HepG2 (cell line): ENCODE results near the gene SYCE3. TPM values are rescaled to one million over a fixed set of nuclear protein-coding genes. Genes with fewer than 3 reads are reported as not detected.
A peak's percentile ranks its signal among the peaks of the same experiment; 100 is the strongest.

Experiments
- ARID2 ChIP-seq: sonication (generic); formaldehyde crosslinking; IDR thresholded peaks from 2 replicates; pipeline ENCODE4 v1.8.1; 2022; ENCODE audit warnings: mild to moderate bottlenecking, missing genetic modification reagents, borderline replicate concordance
- GTF3A ChIP-seq: sonication (generic); formaldehyde crosslinking; conservative IDR thresholded peaks from 2 replicates; pipeline ENCODE4 v1.4.0; 2020; ENCODE audit warnings: mild to moderate bottlenecking, missing genetic modification reagents
- HNRNPH1 ChIP-seq: fragments of 200-400 bp; formaldehyde crosslinking; optimal IDR thresholded peaks from 2 replicates; pipeline ENCODE3; 2017; ENCODE audit warnings: mild to moderate bottlenecking, low read depth, low read length
- KDM3A ChIP-seq: IDR thresholded peaks from 2 replicates; pipeline ENCODE4 v1.6.1; 2018; ENCODE audit warnings: low read depth, missing compliant biosample characterization
- KLF9 ChIP-seq: IDR thresholded peaks from 2 replicates; pipeline ENCODE4 v1.6.1; 2016; ENCODE audit warnings: low read depth
- POGZ ChIP-seq: sonication (generic); formaldehyde crosslinking; IDR thresholded peaks from 2 replicates; pipeline ENCODE4 v1.4.0; 2020; ENCODE audit warnings: mild to moderate bottlenecking, missing genetic modification reagents
- SOX5 ChIP-seq: IDR thresholded peaks from 2 replicates; pipeline ENCODE4 v1.6.1; 2016; ENCODE audit warnings: borderline replicate concordance
- SOX6 ChIP-seq, 2 experiments: fragments of 450-650 bp in 1 of 2; sonication (generic) in 1 of 2; formaldehyde crosslinking in 1 of 2; IDR thresholded peaks; 2 replicates each; pipeline versions ENCODE4 v1.4.0 to v1.6.1; 2017 to 2020; ENCODE audit warnings: antibody characterized with exemption in 1 of 2, mild to moderate bottlenecking in 1 of 2, missing genetic modification reagents in 1 of 2
- YY1 ChIP-seq: IDR thresholded peaks from 2 replicates; pipeline ENCODE4 v1.6.1; 2011; ENCODE audit warnings: low read length, low read depth, moderate library complexity, mild to moderate bottlenecking; ENCODE audit not compliant: insufficient read depth, insufficient replicate concordance
- ZBTB8A ChIP-seq: sonication (generic); formaldehyde crosslinking; IDR thresholded peaks from 2 replicates; pipeline ENCODE4 v1.4.0; 2020; ENCODE audit warnings: mild to moderate bottlenecking, low read depth, missing genetic modification reagents, borderline replicate concordance
- ZNF124 ChIP-seq: sonication (generic); formaldehyde crosslinking; IDR thresholded peaks from 2 replicates; pipeline ENCODE4 v1.4.0; 2020; ENCODE audit warnings: missing genetic modification reagents
- ZNF230 ChIP-seq: sonication (generic); formaldehyde crosslinking; IDR thresholded peaks from 2 replicates; pipeline ENCODE4 v1.4.0; 2020; ENCODE audit warnings: mild to moderate bottlenecking, missing genetic modification reagents
- ZNF235 ChIP-seq: sonication (generic); formaldehyde crosslinking; IDR thresholded peaks from 2 replicates; pipeline ENCODE4 v1.8.1; 2023; ENCODE audit warnings: mild to moderate bottlenecking, missing genetic modification reagents, borderline replicate concordance
- ZNF382 ChIP-seq: sonication (generic); formaldehyde crosslinking; IDR thresholded peaks from 2 replicates; pipeline ENCODE4 v1.5.0; 2020; ENCODE audit warnings: missing genetic modification reagents, mild to moderate bottlenecking, borderline replicate concordance
- ZNF446 ChIP-seq: sonication (generic); formaldehyde crosslinking; IDR thresholded peaks from 2 replicates; pipeline ENCODE4 v1.5.0; 2020; ENCODE audit warnings: mild to moderate bottlenecking, missing genetic modification reagents
- ZNF547 ChIP-seq: sonication (generic); formaldehyde crosslinking; IDR thresholded peaks from 2 replicates; pipeline ENCODE4 v1.5.1; 2020; ENCODE audit warnings: mild to moderate bottlenecking, missing genetic modification reagents
- ZNF775 ChIP-seq: sonication (generic); formaldehyde crosslinking; IDR thresholded peaks from 2 replicates; pipeline ENCODE4 v1.4.0; 2020; ENCODE audit warnings: missing genetic modification reagents, mild to moderate bottlenecking, moderate library complexity, borderline replicate concordance
- ZNF776 ChIP-seq: sonication (generic); formaldehyde crosslinking; IDR thresholded peaks from 2 replicates; pipeline ENCODE4 v1.4.0; 2020; ENCODE audit warnings: mild to moderate bottlenecking, missing genetic modification reagents
- ZNF790 ChIP-seq: sonication (generic); formaldehyde crosslinking; IDR thresholded peaks from 2 replicates; pipeline ENCODE4 v1.8.0; 2022; ENCODE audit warnings: missing genetic modification reagents, mild to moderate bottlenecking, borderline replicate concordance
- polyA plus RNA-seq, 8 experiments: library from polyadenylated mRNA; depleted of rRNA in 3 of 8; stranded (reverse) in 7 of 8; unstranded in 1 of 8; fragments of >200 nt; fragmentation: Illumina TruSeq in 4 of 8; extraction: Trizol in 4 of 8; gene quantifications; 2 replicates each; pipeline versions ENCODE4 v1.2.1 to v1.2.3, GENCODE V29; 2011 to 2016; ENCODE audit warnings: low read depth in 4 of 8, missing spikeins in 1 of 8, mixed read lengths in 1 of 8; ENCODE audit not compliant: insufficient read depth in 1 of 8
- total RNA-seq, 5 experiments: library from RNA; depleted of rRNA; stranded (reverse); fragments of >200 nt; fragmentation: Illumina TruSeq; extraction: Trizol; gene quantifications; 2 replicates each; pipeline ENCODE4 v1.2.3, GENCODE V29; 2016; ENCODE audit warnings: low read depth in 1 of 5
- TF ChIP-seq, protein P1 (sequence below): sonication (generic); formaldehyde crosslinking; IDR thresholded peaks from 2 replicates; pipeline ENCODE4 v1.4.0; 2020; ENCODE audit warnings: mild to moderate bottlenecking, missing genetic modification reagents
- TF ChIP-seq, protein P2 (sequence below): sonication (generic); formaldehyde crosslinking; IDR thresholded peaks from 2 replicates; pipeline ENCODE4 v1.5.1; 2020; ENCODE audit warnings: missing genetic modification reagents, mild to moderate bottlenecking, borderline replicate concordance
- TF ChIP-seq, protein P3 (sequence below): IDR thresholded peaks from 2 replicates; pipeline ENCODE4 v1.6.1; 2016; ENCODE audit warnings: low read depth, control low read depth
- TF ChIP-seq, protein P4 (sequence below): sonication (generic); formaldehyde crosslinking; IDR thresholded peaks from 2 replicates; pipeline ENCODE4 v1.5.0; 2020; ENCODE audit warnings: missing genetic modification reagents

Gene SYCE3
- total and polyA plus RNA-seq, 2 of the 13 experiments (the other 11 are each of a cell fraction or from before 2014, with no cell fraction given) = not detected

DNA sequence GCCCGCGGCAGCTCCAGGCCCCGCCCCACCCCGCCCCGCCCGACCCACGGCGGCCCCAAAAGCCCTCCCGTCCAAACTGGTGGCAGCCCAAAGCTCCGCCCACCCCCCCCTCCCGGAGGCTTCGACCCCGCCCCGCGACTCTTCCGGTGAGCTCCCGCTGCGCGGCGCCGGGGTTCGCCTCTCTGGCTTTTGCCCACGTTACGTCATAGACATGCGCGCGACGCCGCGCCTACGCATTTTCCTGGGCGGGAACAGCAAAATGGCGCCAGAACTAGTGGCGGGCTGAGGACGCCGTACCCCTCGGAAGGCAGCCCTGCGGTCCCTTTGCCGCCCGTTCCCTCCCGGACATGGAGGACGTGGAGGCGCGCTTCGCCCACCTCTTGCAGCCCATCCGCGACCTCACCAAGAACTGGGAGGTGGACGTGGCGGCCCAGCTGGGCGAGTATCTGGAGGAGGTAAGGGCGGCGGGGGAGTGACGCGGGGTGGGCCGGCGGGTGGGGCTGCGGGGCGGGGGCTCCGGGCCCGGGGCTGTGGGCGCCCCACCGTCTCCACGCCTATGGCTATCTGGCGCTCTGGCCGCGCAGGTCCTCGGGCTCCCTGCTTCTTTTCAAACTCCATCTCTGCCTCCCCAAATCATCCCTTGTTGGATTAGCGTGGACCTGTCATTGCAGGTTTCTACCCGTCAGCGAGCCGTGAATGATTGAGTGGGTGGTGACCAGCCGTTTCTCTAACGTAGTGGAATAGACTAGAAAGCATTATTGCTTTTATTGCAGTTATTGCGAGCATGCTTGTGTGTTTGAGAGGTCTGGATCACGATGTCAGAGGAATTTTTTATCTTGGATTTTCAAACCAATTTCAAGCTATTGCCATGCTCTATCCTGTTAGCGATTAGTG lies 54.5 kb downstream of the SYCE3 start, which contains the start of gene NCAPH2 (continued):
- TF ChIP-seq ZNF547 (CRISPR knock-in tag) (no peak), ZNF446 (CRISPR knock-in tag) (no peak), SOX5 (CRISPR knock-in tag) (peak; percentile 17; the same call in 1 of the 2 replicates), SOX6 (IDR thresholded peaks at IDR 0.05) (no peak), SOX6 (CRISPR knock-in tag; IDR thresholded peaks at IDR 0.05) (peak; percentile 45; the same call in 1 of the 2 replicates), ZNF382 (no peak), ZNF124 (no peak), ZNF775 (CRISPR knock-in tag) (no peak), GTF3A (CRISPR knock-in tag) (no peak), ZNF235 (CRISPR knock-in tag) (no peak), ZNF230 (no peak), ZNF776 (no peak), ARID2 (CRISPR knock-in tag) (no peak), HNRNPH1 (no peak), ZBTB8A (no peak), YY1 (peak; percentile 96), ZNF790 (no peak), POGZ (CRISPR knock-in tag) (peak; percentile 73), KLF9 (no peak), KDM3A (CRISPR knock-in tag) (no peak)
- TF ChIP-seq, protein P1, sequence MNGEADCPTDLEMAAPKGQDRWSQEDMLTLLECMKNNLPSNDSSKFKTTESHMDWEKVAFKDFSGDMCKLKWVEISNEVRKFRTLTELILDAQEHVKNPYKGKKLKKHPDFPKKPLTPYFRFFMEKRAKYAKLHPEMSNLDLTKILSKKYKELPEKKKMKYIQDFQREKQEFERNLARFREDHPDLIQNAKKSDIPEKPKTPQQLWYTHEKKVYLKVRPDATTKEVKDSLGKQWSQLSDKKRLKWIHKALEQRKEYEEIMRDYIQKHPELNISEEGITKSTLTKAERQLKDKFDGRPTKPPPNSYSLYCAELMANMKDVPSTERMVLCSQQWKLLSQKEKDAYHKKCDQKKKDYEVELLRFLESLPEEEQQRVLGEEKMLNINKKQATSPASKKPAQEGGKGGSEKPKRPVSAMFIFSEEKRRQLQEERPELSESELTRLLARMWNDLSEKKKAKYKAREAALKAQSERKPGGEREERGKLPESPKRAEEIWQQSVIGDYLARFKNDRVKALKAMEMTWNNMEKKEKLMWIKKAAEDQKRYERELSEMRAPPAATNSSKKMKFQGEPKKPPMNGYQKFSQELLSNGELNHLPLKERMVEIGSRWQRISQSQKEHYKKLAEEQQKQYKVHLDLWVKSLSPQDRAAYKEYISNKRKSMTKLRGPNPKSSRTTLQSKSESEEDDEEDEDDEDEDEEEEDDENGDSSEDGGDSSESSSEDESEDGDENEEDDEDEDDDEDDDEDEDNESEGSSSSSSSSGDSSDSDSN (CRISPR knock-in tag) = 0 out of 2 replicates have a peak, but pooled peaks have one; percentile 9
- TF ChIP-seq, protein P2, sequence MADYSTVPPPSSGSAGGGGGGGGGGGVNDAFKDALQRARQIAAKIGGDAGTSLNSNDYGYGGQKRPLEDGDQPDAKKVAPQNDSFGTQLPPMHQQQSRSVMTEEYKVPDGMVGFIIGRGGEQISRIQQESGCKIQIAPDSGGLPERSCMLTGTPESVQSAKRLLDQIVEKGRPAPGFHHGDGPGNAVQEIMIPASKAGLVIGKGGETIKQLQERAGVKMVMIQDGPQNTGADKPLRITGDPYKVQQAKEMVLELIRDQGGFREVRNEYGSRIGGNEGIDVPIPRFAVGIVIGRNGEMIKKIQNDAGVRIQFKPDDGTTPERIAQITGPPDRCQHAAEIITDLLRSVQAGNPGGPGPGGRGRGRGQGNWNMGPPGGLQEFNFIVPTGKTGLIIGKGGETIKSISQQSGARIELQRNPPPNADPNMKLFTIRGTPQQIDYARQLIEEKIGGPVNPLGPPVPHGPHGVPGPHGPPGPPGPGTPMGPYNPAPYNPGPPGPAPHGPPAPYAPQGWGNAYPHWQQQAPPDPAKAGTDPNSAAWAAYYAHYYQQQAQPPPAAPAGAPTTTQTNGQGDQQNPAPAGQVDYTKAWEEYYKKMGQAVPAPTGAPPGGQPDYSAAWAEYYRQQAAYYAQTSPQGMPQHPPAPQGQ = no peak
- TF ChIP-seq, protein P3, sequence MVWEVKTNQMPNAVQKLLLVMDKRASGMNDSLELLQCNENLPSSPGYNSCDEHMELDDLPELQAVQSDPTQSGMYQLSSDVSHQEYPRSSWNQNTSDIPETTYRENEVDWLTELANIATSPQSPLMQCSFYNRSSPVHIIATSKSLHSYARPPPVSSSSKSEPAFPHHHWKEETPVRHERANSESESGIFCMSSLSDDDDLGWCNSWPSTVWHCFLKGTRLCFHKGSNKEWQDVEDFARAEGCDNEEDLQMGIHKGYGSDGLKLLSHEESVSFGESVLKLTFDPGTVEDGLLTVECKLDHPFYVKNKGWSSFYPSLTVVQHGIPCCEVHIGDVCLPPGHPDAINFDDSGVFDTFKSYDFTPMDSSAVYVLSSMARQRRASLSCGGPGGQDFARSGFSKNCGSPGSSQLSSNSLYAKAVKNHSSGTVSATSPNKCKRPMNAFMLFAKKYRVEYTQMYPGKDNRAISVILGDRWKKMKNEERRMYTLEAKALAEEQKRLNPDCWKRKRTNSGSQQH (CRISPR knock-in tag) = peak; percentile 91
- TF ChIP-seq, protein P4, sequence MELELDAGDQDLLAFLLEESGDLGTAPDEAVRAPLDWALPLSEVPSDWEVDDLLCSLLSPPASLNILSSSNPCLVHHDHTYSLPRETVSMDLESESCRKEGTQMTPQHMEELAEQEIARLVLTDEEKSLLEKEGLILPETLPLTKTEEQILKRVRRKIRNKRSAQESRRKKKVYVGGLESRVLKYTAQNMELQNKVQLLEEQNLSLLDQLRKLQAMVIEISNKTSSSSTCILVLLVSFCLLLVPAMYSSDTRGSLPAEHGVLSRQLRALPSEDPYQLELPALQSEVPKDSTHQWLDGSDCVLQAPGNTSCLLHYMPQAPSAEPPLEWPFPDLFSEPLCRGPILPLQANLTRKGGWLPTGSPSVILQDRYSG = no peak
